HG03575 (cell line): ENCODE measurements around the gene AEBP2.

Experiments used
- ATAC-seq: cut with Tn5 transposase; IDR thresholded peaks from one replicate; pipeline ENCODE4 v1.9.1; 2021; ENCODE audit not compliant: unreplicated experiment, insufficient number of reproducible peaks, low FRiP score; ENCODE audit errors: extremely low read depth

The AEBP2 gene

GRCh38 chr12:19539836-19540235 lies 100.5 kb downstream of the AEBP2 start:
- no peak for ATAC-seq

DNA sequence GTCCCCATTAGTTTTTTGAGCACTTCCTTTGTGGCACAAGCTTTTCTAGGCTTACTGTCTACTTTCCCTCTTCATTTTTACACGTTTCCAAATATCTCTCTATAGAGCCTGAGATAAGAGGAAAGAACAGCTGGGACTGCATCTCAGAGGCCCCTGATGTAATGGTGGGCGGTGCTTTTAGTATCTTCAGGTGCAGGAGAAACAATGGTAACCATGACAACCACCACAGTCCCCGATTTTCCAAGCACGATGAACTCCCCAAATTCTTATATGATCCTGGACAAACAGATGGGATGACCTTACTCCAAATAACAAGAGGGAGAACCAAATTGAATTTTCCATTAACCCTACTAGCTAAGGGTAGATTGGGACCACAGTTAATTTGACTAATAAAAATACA lies 103.3 kb downstream of the AEBP2 start:
- no peak for ATAC-seq

- no peak for ATAC-seq
Observed at GRCh38 chr12:19544353-19544752, 105.1 kb downstream of the AEBP2 start.

GRCh38 chr12:19545301-19545700 lies 106.0 kb downstream of the AEBP2 start:
- ATAC-seq = no peak

DNA sequence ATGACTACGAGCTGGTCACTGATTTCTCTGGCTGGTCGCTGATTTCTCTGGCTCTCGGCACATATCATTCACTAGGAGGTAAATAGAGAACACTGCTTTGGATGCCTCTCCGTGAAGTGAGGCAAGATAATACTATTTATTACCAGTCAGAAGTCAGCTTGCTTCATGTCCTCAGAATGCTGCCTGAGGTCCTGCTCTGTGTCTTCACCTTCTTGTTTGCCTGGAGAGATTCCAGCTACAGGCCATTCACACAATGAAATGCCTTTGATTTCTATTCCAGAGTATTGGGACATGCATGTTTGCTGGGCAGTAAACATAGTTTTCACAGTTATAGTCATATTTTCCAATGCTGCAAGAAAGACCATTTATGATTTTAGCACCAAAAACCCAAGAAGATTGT lies 106.7 kb downstream of the AEBP2 start:
- ATAC-seq = no peak

DNA sequence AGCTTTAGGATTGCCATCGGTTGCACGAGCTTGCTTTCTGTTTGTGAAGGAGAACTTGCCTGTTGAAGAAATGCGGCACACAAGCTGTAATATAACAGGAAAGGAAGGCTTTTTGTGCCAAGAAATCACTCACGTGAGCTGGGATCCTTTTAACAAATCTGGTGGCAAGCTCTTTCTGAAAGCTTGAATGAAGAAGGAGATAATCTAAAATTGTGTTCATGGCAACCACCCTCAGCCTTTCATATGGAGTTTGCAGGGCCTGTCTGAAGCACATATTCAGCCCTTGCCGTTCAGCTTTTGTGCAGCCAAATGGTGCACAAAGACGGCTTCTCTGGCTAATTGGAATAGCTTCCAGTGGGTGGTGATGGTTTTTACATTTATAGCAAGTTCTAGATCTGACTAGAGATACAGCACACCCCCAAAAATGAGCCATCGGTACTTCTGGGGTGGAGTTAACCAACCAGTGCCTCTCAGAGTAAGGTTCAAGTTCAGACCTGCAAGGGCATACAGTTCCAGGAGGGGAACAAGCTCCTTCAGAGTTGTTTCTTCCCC lies 107.4 kb downstream of the AEBP2 start:
- no peak for ATAC-seq

- no peak for ATAC-seq
Observed at GRCh38 chr12:19547271-19547671, 108.0 kb downstream of the AEBP2 start.

- no peak for ATAC-seq
Observed at GRCh38 chr12:19548834-19549233, 109.5 kb downstream of the AEBP2 start.

DNA sequence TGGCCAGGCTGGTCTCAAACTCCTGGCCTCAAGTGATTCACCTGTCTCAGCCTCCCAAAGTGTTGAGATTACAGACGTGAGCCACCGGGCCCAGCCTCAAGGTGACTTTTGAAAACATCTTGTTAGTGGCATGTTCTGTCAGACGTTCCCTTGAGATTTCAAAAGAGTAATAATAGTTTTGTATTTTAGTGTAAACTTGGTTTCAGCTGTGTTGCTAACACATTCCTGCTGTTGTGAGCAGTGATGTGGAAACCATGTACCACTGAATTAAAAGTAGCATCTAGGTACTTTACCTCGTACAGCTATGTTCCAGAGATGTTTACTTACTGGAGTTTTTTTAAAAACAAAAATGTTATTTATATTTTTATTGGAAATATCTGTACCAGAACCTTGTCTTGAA lies 111.3 kb downstream of the AEBP2 start:
- ATAC-seq = no peak

DNA sequence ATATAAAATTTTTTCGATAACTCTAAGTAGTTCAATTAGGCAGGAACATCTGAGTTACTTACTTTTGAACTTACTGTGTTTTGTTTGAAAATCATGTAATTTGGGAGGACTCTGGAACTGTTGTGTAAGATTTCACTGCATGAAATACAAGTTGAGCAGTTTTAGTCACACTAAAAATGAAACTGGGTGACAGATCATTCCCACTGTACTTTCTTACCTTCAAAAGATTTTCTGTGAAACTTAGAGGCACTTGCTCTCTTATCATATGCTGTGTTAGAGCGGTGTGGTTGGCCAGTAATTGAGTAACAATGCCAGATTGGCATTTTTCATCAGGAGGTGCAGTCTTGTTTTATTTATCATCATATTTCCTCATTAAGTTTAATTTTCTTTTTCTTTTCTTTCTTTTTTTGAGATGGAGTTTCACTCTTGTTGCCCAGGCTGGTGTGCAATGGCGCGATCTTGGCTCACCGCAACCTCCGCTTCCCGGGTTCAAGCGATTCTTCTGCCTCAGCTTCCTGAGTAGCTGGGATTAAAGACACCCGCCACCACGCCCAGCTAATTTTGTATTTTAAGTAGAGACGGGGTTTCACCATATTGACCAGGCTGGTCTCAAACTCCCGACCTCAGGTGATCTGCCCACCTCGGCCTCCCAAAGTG lies 113.3 kb downstream of the AEBP2 start:
- peak; percentile 82 for ATAC-seq

- no peak for ATAC-seq
Observed at GRCh38 chr12:19553175-19553574, 113.9 kb downstream of the AEBP2 start.

DNA sequence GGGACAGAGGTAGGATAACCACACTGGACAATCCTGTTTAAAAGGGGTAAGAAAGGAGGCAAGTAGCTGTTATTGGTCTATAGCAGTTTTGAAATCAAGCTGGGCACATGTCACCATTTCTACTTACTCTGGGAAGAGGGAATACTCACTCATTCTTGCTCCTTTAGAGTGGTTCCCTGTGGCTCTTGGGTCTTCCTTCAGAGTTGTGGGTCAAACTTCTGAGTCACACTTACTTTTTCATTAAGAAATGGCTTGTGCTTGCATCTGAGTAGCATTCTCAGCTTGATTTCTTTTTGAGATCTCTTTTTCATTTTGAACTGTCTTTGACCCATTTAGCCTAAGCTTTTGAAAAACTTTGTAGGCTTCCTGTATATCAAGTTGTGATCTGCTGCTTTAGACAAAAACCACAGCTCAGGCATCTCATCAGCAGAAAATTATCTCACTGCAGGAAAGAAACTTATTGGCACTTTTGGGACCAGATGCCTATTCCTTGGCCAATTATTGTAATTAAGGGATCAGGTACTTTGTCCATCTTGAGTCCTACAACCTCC lies 122.2 kb downstream of the AEBP2 start:
- no peak for ATAC-seq
